Purkinje cell (primary cell): ENCODE results near the gene HCLS1. TPM values are rescaled to one million over a fixed set of nuclear protein-coding genes. Genes with fewer than 3 reads are reported as not detected.

Source experiments
- polyA plus RNA-seq: library from polyadenylated mRNA; unstranded; fragments of >200 nt; fragmentation: Nextera tagmentation; gene quantifications from 2 replicates; pipeline ENCODE4 v1.2.1, GENCODE V29; 2014

Gene HCLS1, protein sequence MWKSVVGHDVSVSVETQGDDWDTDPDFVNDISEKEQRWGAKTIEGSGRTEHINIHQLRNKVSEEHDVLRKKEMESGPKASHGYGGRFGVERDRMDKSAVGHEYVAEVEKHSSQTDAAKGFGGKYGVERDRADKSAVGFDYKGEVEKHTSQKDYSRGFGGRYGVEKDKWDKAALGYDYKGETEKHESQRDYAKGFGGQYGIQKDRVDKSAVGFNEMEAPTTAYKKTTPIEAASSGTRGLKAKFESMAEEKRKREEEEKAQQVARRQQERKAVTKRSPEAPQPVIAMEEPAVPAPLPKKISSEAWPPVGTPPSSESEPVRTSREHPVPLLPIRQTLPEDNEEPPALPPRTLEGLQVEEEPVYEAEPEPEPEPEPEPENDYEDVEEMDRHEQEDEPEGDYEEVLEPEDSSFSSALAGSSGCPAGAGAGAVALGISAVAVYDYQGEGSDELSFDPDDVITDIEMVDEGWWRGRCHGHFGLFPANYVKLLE
- polyA plus RNA-seq = 0.31 TPM in 1 of 2 replicates, not detected in the other

DNA sequence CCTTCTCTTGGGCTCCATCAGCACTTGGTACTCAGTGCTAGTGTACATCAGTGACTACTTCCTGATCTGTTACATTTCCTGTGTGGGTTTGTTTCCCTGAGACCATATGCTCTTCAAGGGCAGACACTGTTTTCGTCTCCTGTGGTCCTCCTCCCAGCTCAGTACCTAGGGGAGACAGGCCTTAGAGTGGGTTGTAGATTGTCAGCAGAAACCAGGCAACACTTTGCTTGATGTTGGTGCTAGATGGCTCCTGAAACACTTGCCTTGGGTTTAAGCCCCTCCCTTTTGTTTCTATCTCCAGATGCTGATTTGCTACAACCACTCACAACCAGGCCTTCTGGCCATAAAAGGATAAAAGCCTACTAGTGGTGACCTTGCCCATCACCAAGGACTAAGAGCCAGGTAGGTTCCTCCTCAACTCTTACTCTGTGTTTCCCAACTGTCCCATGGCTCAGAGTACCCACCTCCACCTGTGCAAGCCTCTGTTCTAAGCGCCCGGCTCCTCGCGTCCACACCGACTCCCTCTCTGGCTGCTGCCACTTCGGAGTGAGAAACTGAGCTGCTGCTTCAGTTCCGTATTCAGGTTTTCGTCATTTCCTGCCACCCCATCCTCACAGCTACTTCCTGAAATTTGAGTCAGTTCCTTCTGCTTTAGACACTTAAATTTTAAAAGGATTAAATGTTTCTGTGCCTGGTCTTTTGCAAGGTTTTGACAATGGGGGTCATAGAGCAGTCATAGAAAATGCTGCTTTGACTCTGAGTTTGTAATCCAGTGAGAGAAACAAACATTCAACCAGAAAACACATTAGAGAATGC lies at the start of gene HCLS1:
Gene HCLS1 (minus strand): TSS at position 548 of the 816 bp plus-strand sequence. CDS start 2,556 bp downstream, outside the sequence.

GRCh38 chr3:121592856-121593702 lies 67.6 kb downstream of the HCLS1 start, which contains the start of gene FBXO40:
TSS of gene FBXO40 (plus strand) at chr3:121593379. CDS start at chr3:121620576, 27,197 bp downstream.

Other genes starting within 250 kb of the HCLS1 start
- 0.07 and 0.66 TPM in 2 replicates for gene POLQ, start 114.9 kb downstream of the HCLS1 start, polyA plus RNA-seq
- gene ARGFX, start 93.0 kb downstream of the HCLS1 start, polyA plus RNA-seq = not detected in 2 replicates
- 0.84 and 1.2 TPM in 2 replicates for gene FBXO40, start 67.5 kb downstream of the HCLS1 start, polyA plus RNA-seq
- gene GOLGB1, start 88.8 kb upstream of the HCLS1 start, polyA plus RNA-seq = 37.2 and 58.4 TPM in 2 replicates
- gene IQCB1, start 174.2 kb upstream of the HCLS1 start, polyA plus RNA-seq = 17.8 and 19.2 TPM in 2 replicates
- 23.2 and 36.4 TPM in 2 replicates for gene EAF2, start 174.3 kb upstream of the HCLS1 start, polyA plus RNA-seq
- 1.6 and 4.4 TPM in 2 replicates for gene SLC15A2, start 233.5 kb upstream of the HCLS1 start, polyA plus RNA-seq